Thyroid gland (tissue), 4 donors: ENCODE results near the gene HEATR5A.

Source experiments
- POLR2A ChIP-seq, 2 donors: fragments of 450-650 bp; IDR thresholded peaks; one replicate each; pipeline ENCODE4 v1.6.1; 2017; ENCODE audit warnings: antibody characterized with exemption in 2 of 2, mild to moderate bottlenecking in 2 of 2, moderate library complexity in 1 of 2
- TF ChIP-seq, protein P1 (sequence below), 6 experiments: fragments of 200-600 bp in 3 of 6; fragments of 450-650 bp in 3 of 6; sonication (generic) in 3 of 6; IDR thresholded peaks; one replicate each; pipeline ENCODE4 v1.5.1; 2016 to 2019; ENCODE audit warnings: antibody characterized with exemption in 6 of 6, mild to moderate bottlenecking in 2 of 6, inconsistent platforms in 1 of 6, moderate library complexity in 1 of 6

DNA sequence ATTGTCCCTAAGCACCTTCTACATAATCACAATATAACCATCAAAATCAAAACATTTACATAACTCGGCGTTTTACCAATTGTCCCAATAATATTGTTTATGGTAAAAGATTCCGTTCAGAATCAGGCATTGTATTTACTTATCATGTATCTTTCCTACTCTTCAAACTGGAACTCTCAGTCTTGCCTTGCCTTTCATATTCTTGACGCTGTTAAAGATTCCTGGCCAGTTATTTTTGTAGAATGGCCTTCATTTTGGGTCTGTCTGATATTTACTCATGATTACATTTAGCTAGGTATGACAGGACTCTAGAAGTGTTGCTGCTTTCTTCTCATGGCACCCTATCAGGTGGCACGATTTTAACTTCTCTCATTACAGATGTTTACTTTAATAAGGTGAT lies 850 bp upstream of the HEATR5A start:
- TF ChIP-seq, protein P1, sequence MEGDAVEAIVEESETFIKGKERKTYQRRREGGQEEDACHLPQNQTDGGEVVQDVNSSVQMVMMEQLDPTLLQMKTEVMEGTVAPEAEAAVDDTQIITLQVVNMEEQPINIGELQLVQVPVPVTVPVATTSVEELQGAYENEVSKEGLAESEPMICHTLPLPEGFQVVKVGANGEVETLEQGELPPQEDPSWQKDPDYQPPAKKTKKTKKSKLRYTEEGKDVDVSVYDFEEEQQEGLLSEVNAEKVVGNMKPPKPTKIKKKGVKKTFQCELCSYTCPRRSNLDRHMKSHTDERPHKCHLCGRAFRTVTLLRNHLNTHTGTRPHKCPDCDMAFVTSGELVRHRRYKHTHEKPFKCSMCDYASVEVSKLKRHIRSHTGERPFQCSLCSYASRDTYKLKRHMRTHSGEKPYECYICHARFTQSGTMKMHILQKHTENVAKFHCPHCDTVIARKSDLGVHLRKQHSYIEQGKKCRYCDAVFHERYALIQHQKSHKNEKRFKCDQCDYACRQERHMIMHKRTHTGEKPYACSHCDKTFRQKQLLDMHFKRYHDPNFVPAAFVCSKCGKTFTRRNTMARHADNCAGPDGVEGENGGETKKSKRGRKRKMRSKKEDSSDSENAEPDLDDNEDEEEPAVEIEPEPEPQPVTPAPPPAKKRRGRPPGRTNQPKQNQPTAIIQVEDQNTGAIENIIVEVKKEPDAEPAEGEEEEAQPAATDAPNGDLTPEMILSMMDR (IDR thresholded peaks at IDR 0.05), result no peak
- TF ChIP-seq POLR2A (IDR thresholded peaks at IDR 0.05), result no peak
